Testis (tissue), 2 donors: Measurements from ENCODE around the gene ABHD6.

ENCODE experiments used
- CTCF ChIP-seq, 3 experiments: fragments of 450-650 bp in 2 of 3; fragments of 200-600 bp in 1 of 3; sonication (generic) in 1 of 3; IDR thresholded peaks; one replicate each; pipeline ENCODE4 v1.5.1; 2016 to 2019; ENCODE audit warnings: antibody characterized with exemption in 3 of 3, mild to moderate bottlenecking in 2 of 3, moderate library complexity in 1 of 3
- POLR2A ChIP-seq: fragments of 450-650 bp; IDR thresholded peaks from one replicate; pipeline ENCODE4 v1.6.1; 2017; ENCODE audit warnings: antibody characterized with exemption, mild to moderate bottlenecking, moderate library complexity

- no peak for TF ChIP-seq POLR2A
- TF ChIP-seq CTCF (IDR thresholded peaks at IDR 0.05): no peak
These were observed 47.7 kb downstream of the ABHD6 start for GRCh38 chr3:58285334-58285733.
